Suppressor macrophage (primary cell): Measurements from ENCODE around the gene SLC35F1.

Experiments used
- DNase-seq, 4 experiments: peaks; one replicate each; pipeline ENCODE4 v3.0.0-alpha.2; 2020 to 2022

Gene SLC35F1

GRCh38 chr6:118317581-118318563 is 410.8 kb downstream of the SLC35F1 start:
- DNase-seq = no peak

GRCh38 chr6:118318648-118319047 is 411.6 kb downstream of the SLC35F1 start:
- no peak for DNase-seq

- DNase-seq = no peak
Observed at GRCh38 chr6:118319416-118319815, 412.4 kb downstream of the SLC35F1 start.

- DNase-seq = no peak
Observed at GRCh38 chr6:118319894-118320649, 413.0 kb downstream of the SLC35F1 start.

- DNase-seq = no peak
Observed at GRCh38 chr6:118320652-118321051, 413.6 kb downstream of the SLC35F1 start.

GRCh38 chr6:118324116-118324515 is 417.1 kb downstream of the SLC35F1 start:
- no peak for DNase-seq

GRCh38 chr6:118325220-118325860 is 418.3 kb downstream of the SLC35F1 start:
- DNase-seq = no peak

- no peak for DNase-seq
Observed at GRCh38 chr6:118326712-118327111, 419.6 kb downstream of the SLC35F1 start.

- DNase-seq = no peak
Observed at GRCh38 chr6:118327237-118327636, 420.2 kb downstream of the SLC35F1 start.

- DNase-seq = no peak
Observed at GRCh38 chr6:118333772-118334171, 426.7 kb downstream of the SLC35F1 start.

- DNase-seq = no peak
Observed at GRCh38 chr6:118334634-118335033, 427.6 kb downstream of the SLC35F1 start.

GRCh38 chr6:118335325-118335816 is 428.3 kb downstream of the SLC35F1 start:
- DNase-seq = no peak

- no peak for DNase-seq
Observed at GRCh38 chr6:118344014-118344670, 437.1 kb downstream of the SLC35F1 start.

- no peak for DNase-seq
Observed at GRCh38 chr6:118350881-118351430, 443.9 kb downstream of the SLC35F1 start.

GRCh38 chr6:118353564-118353963 is 446.5 kb downstream of the SLC35F1 start:
- DNase-seq = no peak

- DNase-seq = no peak
Observed at GRCh38 chr6:118354641-118355040, 447.6 kb downstream of the SLC35F1 start.

- no peak for DNase-seq
Observed at GRCh38 chr6:118356054-118356453, 449.0 kb downstream of the SLC35F1 start.

GRCh38 chr6:118356686-118357085 is 449.6 kb downstream of the SLC35F1 start:
- DNase-seq = no peak
